Esophagus muscularis mucosa (tissue), 3 donors: Measurements from ENCODE around the gene STK33.

ENCODE experiments used
- EP300 ChIP-seq: sonication (generic); formaldehyde crosslinking; IDR thresholded peaks from one replicate; pipeline ENCODE4 v1.6.1; 2017; ENCODE audit warnings: antibody characterized with exemption
- POLR2AphosphoS5 ChIP-seq, 2 donors: sonication (generic); formaldehyde crosslinking; IDR thresholded peaks; one replicate each; pipeline ENCODE4 v1.6.1; 2017; ENCODE audit warnings: antibody characterized with exemption in 2 of 2

GRCh38 chr11:8403310-8403709, 190.7 kb downstream of the STK33 start:
- TF ChIP-seq POLR2AphosphoS5 (IDR thresholded peaks at IDR 0.05) (no peak), EP300 (no peak)
